Osteoblast (primary cell): Measurements from ENCODE around the gene ADAM12. TPM values are rescaled to one million over a fixed set of nuclear protein-coding genes. Genes with fewer than 3 reads are reported as not detected.

ENCODE experiments used
- DNase-seq: peaks from one replicate; pipeline ENCODE4 v3.0.0; 2011; ENCODE audit warnings: low spot score, mixed read lengths; ENCODE audit not compliant: insufficient read length; ENCODE audit errors: missing footprints
- H2AFZ ChIP-seq: 2 replicates; pipeline ENCODE4 v1.6.0; 2011; ENCODE audit warnings: mild to moderate bottlenecking, low read length
- H3K27ac ChIP-seq: 2 replicates; pipeline ENCODE4 v1.5.1; 2011; ENCODE audit warnings: mild to moderate bottlenecking, low read depth, low read length, moderate library complexity
- H3K27me3 ChIP-seq: 2 replicates; pipeline ENCODE4 v1.6.0; 2012; ENCODE audit warnings: mild to moderate bottlenecking, control low read depth, inconsistent platforms, low read length, moderate library complexity; ENCODE audit not compliant: insufficient read depth
- H3K36me3 ChIP-seq: 2 replicates; pipeline ENCODE4 v1.5.1; 2011; ENCODE audit warnings: mild to moderate bottlenecking, low read length, control low read depth, moderate library complexity; ENCODE audit not compliant: insufficient read depth
- H3K4me1 ChIP-seq: 2 replicates; pipeline ENCODE4 v1.5.1; 2011; ENCODE audit warnings: mild to moderate bottlenecking, low read length, control low read depth, moderate library complexity; ENCODE audit not compliant: insufficient read depth
- H3K4me2 ChIP-seq: 2 replicates; pipeline ENCODE4 v1.6.0; 2011; ENCODE audit warnings: mild to moderate bottlenecking, low read length; ENCODE audit not compliant: insufficient read depth
- H3K4me3 ChIP-seq: fragments of 200-600 bp; sonication (generic); 3 replicates; pipeline ENCODE4 v1.5.1; 2012; ENCODE audit warnings: mild to moderate bottlenecking, low read length, inconsistent platforms; ENCODE audit not compliant: insufficient read depth
- H3K79me2 ChIP-seq: 2 replicates; pipeline ENCODE4 v1.6.0; 2012; ENCODE audit warnings: mild to moderate bottlenecking, low read length, control low read depth, inconsistent platforms; ENCODE audit not compliant: insufficient read depth
- H3K9me3 ChIP-seq: 2 replicates; pipeline ENCODE4 v1.5.1; 2011; ENCODE audit warnings: low read depth, low read length, control low read depth
- H4K20me1 ChIP-seq: 2 replicates; pipeline ENCODE4 v1.6.0; 2012; ENCODE audit warnings: mild to moderate bottlenecking, low read length, control low read depth; ENCODE audit not compliant: insufficient read depth
- CTCF ChIP-seq: IDR thresholded peaks from 2 replicates; pipeline ENCODE4 v1.5.1; 2011; ENCODE audit warnings: mild to moderate bottlenecking, low read depth, low read length, moderate library complexity; ENCODE audit errors: extremely low read depth
- total RNA-seq: library from RNA; depleted of rRNA; stranded (reverse); fragments of >200 nt; gene quantifications from 2 replicates; pipeline ENCODE4 v1.2.3, GENCODE V29; 2012

ADAM12 gene
- total RNA-seq, 1 donor = 345 TPM

- no peaks in the 10 kb centered on the region for H3K27me3 ChIP-seq
- H3K4me1 ChIP-seq = no peaks in the 10 kb centered on the region
- no peak overlapping the region for H3K4me2 ChIP-seq
- no peak overlapping the region for H3K4me3 ChIP-seq
- no peak overlapping the region for H2AFZ ChIP-seq
- no peaks in the 10 kb centered on the region for H3K79me2 ChIP-seq
- no peak overlapping the region for H3K27ac ChIP-seq
- DNase-seq = no peak
- no peak for TF ChIP-seq CTCF
- no peaks in the 10 kb centered on the region for H3K36me3 ChIP-seq
- no peaks in the 10 kb centered on the region for H3K9me3 ChIP-seq
- no peaks in the 10 kb centered on the region for H4K20me1 ChIP-seq
Measured at GRCh38 chr10:125991392-125991791, 396.9 kb downstream of the ADAM12 start.

DNA sequence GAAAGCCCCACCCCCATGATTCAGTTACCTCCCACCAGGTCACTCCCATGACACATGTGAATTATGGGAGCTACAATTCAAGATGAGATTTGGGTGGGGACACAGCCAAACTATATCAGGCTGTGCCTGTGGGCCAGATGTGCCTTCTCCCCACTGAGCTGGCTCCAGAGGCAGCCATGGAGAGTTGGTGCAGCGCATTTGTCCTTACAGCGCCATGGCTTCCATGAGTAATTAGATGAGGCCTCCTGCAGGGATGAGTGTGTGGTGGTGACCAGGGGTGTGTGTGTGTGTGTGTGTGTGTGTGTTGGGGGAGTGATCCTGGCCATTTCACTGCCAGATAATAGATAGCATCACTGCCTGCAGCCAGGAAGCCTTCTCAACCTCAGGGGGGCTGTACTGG, 397.3 kb downstream of the ADAM12 start:
- H3K4me2 ChIP-seq = no peak overlapping the region
- no peaks in the 10 kb centered on the region for H3K4me1 ChIP-seq
- no peak overlapping the region for H2AFZ ChIP-seq
- no peak for TF ChIP-seq CTCF
- no peaks in the 10 kb centered on the region for H3K79me2 ChIP-seq
- no peak for DNase-seq
- no peaks in the 10 kb centered on the region for H3K9me3 ChIP-seq
- no peaks in the 10 kb centered on the region for H3K27me3 ChIP-seq
- H3K4me3 ChIP-seq = no peak overlapping the region
- no peaks in the 10 kb centered on the region for H4K20me1 ChIP-seq
- H3K27ac ChIP-seq = no peak overlapping the region
- no peaks in the 10 kb centered on the region for H3K36me3 ChIP-seq

DNA sequence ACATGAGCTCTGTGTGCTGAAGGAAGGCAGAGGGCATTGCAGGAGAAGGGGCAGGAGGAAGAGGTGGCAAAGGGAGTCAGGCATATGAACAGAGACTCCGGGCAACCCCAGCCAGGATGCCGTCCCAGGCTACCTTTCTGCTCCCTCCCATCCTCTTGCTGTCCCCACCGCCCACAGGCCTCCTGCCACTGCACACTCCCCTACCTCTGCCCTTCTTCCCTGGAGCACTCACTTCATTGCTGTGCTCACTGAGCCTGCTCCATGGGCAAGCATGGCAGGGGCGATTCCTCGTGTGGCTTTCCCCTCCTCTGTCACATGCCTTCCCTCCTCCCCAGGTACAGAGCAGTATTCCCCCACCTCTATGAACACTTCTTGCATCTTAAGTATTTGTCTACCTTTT, 398.5 kb downstream of the ADAM12 start:
- H3K79me2 ChIP-seq = no peaks in the 10 kb centered on the region
- no peak for TF ChIP-seq CTCF

DNA sequence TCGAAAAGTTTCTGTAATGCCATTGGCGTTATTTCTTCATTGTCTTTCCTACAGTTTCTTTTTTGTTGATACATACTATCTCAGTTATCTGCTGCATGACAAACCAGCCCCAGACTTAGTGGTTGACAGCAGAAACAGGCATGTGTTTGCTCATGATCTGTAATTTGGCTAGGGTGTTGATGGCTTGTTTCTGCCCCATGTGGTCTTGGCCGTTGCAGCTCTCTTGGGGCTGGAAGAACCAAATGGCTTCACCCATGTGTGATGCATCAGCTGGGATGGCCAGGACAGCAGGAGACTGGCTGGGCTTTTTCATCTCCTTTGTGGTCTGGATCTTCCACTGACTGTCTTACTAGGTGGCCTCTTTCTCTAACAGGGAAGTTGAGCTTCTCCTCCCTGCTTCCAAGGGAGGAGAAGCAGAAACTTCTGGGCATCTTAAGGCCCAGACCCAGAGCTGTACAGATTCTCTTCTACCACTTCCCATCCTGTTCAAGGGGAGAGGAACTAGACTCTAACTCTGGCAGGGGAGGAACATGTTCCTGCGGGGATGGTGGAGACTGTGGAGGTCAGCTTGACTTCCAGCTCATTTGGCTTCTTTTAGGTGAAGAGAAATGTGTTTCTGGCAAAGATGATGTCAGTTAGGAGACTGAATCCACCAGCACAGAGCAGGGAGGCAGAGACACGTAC, 402.6 kb downstream of the ADAM12 start:
- Histone ChIP-seq H3K4me1 (peaks cover 16% of the 10 kb centered on the region), H3K79me2 (no peaks in the 10 kb centered on the region), H3K9me3 (no peaks in the 10 kb centered on the region), H2AFZ (no peak overlapping the region), H3K36me3 (no peaks in the 10 kb centered on the region), H4K20me1 (no peaks in the 10 kb centered on the region), H3K4me2 (no peak overlapping the region), H3K4me3 (no peak overlapping the region), H3K27ac (no peak overlapping the region), H3K27me3 (no peaks in the 10 kb centered on the region)
- no peak for TF ChIP-seq CTCF
- no peak for DNase-seq

More for the DNA sequence above, 398.5 kb downstream of the ADAM12 start:
- Histone ChIP-seq H3K36me3 (no peaks in the 10 kb centered on the region), H3K4me3 (no peak overlapping the region), H3K4me1 (peaks cover 4% of the 10 kb centered on the region), H2AFZ (no peak overlapping the region), H3K27ac (no peak overlapping the region), H3K4me2 (no peak overlapping the region), H3K27me3 (no peaks in the 10 kb centered on the region), H3K9me3 (no peaks in the 10 kb centered on the region), H4K20me1 (no peaks in the 10 kb centered on the region)
- DNase-seq = no peak
